Activated CD4-positive, alpha-beta T cell treated with anti-CD3 and anti-CD28 coated beads, Interleukin-10, Interleukin-2, amounts not matched to agents 100 ng/mL and 50 ng/mL, durations not matched to agents 16 hours and 8 hours (primary cell): Measurements from ENCODE around the gene ZNF444.
"Not testable (repeated sequence)": the region's sequence is repeated elsewhere in the genome, so short reads cannot be mapped to it uniquely, and the experiment has no call there.

ENCODE experiments used
- DNase-seq: peaks from one replicate; pipeline ENCODE4 v3.0.0-alpha.2; 2020

Gene ZNF444

GRCh38 chr19:56148096-56148495 is 7.0 kb downstream of the ZNF444 start:
- no peak for DNase-seq

DNA sequence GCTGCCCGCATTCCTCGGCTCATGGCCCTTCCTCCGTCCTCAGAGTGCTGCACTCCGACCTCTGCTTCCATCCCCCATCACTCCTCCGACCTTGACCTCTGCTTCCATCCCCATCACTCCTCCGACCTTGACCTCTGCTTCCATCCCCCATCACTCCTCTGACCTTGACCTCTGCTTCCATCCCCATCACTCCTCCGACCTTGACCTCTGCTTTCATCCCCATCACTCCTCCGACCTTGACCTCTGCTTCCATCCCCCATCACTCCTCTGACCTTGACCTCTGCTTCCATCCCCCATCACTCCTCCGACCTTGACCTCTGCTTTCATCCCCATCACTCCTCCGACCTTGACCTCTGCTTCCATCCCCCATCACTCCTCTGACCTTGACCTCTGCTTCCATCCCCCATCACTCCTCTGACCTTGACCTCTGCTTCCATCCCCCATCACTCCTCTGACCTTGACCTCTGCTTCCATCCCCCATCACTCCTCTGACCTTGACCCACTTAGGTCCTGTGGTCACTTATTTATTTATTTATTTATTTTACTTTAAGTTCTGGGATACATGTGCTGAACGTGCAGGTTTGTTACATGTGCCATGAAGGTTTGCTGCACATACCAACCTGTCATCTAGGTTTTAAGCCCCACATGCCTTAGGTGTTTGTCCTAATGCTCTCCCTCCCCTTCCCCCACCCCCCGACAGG is 8.0 kb downstream of the ZNF444 start:
- DNase-seq = not testable (repeated sequence)

GRCh38 chr19:56149656-56150038 is 8.6 kb downstream of the ZNF444 start:
- DNase-seq = no peak

DNA sequence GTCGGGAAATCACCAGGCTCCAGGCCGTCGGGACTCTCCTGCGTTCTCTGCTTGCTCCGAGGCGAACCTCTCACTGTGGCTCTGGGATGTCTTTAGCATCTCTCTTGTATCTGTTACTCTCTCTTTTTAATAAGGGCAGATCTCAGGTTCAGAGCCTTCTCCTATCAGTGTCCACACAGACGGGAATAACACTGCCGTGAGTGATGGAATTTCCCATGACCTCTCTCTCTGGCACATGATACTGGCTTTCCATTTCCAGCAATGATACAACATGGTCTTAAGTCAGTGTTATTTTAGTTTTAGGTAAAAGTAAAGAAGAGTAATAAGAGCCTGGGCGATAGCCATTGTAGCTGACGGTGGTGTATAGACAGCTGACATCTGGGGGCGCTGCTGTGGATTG is 9.3 kb downstream of the ZNF444 start:
- no peak for DNase-seq

GRCh38 chr19:56152644-56153043 is 11.6 kb downstream of the ZNF444 start:
- DNase-seq = no peak

- DNase-seq = no peak
Measured at GRCh38 chr19:56153507-56153906, 12.4 kb downstream of the ZNF444 start.

- no peak for DNase-seq
Measured at GRCh38 chr19:56155124-56155687, 14.1 kb downstream of the ZNF444 start.

GRCh38 chr19:56156768-56157167 is 15.7 kb downstream of the ZNF444 start:
- no peak for DNase-seq

DNA sequence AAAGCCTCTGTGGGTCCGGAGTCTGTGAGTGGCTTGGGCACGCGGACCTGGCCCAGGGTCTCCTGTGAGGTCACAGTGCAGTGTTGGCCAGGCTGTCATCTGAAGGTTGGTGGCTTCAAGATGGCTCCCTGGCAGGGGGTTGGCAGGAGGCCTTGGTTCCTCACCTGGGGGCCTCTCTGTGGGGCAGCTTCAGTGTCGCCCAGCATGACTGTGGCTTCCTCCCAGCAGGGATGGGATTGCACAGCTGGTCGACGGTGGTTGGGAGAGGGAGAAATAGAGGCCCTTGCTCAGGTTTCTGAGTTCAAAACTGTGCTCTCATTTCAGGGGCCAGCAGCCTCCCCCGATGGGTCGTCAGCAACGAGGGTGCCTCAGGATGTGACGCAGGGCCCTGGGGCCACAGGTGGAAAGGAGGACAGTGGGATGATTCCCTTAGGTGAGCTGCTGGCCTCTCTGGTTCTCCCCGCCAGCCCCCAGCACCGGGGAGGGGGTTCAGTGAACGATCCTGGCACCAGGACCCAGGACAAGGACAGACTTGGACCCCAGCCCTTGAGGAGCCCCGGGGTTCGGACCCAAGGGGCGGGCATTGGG is 17.2 kb downstream of the ZNF444 start:
- DNase-seq = no peak

GRCh38 chr19:56159009-56159559 is 18.0 kb downstream of the ZNF444 start:
- no peak for DNase-seq

DNA sequence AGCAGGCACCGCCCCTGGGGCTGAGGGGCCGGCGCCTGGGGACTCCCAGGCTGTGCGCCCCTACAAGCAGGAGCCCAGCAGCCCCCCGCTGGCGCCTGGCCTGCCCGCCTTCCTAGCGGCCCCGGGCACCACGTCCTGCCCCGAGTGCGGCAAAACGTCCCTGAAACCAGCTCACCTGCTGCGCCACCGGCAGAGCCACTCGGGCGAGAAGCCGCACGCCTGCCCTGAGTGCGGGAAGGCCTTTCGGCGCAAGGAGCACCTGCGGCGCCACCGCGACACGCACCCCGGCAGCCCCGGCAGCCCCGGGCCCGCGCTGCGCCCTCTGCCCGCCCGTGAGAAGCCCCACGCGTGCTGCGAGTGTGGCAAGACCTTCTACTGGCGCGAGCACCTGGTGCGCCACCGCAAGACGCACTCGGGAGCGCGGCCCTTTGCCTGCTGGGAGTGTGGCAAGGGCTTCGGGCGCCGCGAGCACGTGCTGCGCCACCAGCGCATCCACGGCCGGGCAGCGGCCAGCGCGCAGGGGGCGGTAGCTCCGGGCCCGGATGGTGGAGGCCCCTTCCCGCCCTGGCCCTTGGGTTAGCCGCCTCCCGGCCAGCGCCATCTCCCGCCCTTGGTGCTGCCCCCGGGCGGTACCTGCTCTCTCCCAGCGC is 18.7 kb downstream of the ZNF444 start:
- DNase-seq = no peak

DNA sequence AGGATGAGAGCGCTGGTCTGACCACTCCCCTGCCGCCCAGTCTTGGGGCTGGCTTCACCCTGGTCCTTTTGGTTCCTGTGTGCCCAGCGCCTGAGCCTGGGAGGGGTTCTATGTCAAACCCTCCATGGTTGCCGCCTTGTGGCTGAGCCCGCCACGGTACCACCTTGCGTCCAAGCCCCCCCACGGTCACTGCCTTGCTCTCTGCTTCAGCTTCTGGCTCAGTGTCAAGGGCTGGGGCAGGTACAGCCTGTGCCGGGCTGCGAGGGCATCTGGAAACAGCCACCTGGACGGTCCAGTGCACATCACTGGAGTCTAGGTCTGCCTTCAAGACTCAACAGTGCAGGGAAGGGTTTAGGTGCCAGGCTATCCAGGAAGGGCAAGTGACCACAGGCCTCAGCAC is 20.4 kb downstream of the ZNF444 start:
- no peak for DNase-seq

GRCh38 chr19:56162258-56162657 is 21.2 kb downstream of the ZNF444 start:
- DNase-seq = peak; percentile 44

GRCh38 chr19:56163097-56163496 is 22.0 kb downstream of the ZNF444 start:
- DNase-seq = no peak

DNA sequence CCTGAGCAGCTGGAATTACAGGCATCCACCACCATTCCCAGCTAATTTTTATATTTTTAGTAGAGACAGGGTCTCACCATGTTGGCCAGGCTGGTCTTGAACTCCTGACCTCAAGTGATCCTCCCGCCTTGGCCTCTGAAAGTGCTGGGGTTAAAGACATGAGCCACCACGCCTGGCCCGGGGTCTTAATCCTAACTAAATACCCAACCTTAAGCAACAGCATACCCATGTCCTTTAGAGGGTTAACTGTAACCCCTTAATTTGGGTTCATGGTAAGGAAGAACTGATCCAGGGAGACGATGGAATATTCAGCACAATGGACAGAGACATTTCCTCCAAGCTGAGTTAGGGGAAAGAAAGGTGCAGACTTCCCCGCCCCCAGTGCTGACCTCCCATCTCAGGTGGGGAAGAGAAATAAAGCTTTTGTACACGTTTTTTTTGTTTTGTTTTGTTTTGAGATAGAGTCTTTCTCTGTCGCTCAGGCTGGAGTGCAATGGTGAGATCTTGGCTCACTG is 26.0 kb downstream of the ZNF444 start:
- no peak for DNase-seq

DNA sequence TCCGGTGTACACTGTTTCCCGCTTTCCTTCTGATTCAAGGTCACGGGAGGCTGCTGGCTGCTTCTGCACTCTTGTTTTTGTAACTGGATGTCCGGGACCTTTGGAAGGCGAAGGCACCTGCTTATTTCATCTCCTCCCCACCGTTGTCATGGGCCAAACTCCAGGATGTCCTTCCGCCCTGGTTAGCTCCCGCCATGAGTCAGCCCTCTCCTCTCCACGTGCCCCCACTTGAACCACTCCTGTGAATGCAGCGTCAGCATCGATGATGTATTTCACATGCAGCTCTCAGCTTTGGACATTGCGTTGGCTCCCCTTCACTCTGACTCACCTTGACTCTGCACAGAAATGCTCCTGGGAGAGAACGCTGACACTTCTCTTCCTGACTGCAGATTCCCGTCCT is 29.2 kb downstream of the ZNF444 start:
- no peak for DNase-seq

DNA sequence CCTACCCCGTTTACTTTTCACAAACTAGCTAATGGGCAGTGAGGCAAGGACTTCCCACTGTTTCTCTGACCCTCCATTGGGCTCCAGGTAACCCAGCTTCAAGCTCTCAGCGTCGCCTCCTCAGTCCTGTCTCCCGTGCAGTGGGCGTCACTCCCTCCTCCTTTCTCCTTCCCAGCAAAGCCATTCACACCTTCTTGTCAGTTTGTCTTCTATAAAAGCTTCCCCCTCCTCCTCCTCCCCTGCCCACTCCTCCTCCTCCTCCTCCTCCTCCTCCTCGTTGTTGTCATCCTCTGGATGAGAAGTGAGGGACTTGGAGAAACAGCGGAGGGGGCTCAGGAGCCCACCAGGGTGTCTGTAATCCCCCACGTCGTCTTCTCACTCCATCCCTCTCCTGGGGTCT is 33.0 kb downstream of the ZNF444 start:
- DNase-seq = no peak

DNA sequence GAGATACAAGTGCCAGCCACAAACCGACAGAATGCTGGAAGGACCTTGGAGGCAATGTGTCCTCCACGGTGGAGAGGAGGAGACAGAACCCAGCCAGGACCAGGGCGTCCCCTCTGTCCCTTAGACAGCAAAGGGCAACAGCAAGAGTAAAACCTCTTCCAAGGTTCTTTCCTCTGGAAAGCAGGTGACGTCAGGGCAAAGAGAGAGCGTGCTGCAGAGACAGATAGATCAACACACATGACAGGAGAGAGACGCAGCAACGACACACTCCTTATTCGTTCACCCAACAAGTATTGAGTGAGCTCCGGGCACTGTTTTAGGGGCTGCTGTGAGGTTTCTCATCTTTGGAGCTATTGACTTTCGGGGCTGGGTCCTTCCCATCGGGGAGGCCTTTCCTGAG is 33.5 kb downstream of the ZNF444 start:
- DNase-seq = no peak

- DNase-seq = not testable (repeated sequence)
Measured at GRCh38 chr19:56175861-56176307, 34.8 kb downstream of the ZNF444 start, which contains the start of gene GALP. TSS of gene GALP (plus strand) at chr19:56176008. CDS start at chr19:56177109, 1,101 bp downstream.

DNA sequence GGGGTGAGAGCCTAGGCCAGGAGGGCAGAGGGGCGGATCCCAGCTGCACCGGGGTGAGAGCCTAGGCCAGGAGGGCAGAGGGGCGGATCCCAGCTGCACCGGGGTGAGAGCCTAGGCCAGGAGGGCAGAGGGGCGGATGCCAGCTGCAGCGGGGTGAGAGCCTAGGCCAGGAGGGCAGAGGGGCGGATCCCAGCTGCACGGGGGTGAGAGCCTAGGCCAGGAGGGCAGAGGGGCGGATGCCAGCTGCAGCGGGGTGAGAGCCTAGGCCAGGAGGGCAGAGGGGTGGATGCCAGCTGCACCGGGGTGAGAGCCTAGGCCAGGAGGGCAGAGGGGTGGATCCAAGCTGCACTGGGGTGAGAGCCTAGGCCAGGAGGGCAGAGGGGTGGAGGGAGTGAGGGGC is 35.2 kb downstream of the ZNF444 start:
- DNase-seq = not testable (repeated sequence)

DNA sequence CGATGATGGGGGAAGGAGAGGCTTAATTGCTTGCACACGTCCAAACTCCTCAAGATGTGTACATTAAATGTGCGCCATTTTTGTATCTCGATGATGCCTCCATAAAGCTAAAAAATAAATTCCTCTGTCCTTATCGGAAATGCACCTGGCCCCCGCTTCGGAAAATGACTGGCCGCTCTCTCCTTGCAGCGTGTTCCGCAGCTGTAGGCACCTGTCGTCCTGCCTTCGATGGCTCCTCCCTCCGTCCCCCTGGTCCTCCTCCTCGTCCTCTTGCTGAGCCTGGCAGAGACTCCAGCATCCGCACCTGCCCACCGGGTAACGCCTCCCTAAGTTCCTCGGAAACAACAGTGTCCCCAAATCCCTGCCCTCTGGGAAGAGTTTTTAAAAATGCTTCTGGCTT is 35.8 kb downstream of the ZNF444 start:
- no peak for DNase-seq

- DNase-seq = no peak
Measured at GRCh38 chr19:56177564-56178243, 36.6 kb downstream of the ZNF444 start.

- DNase-seq = no peak
Measured at GRCh38 chr19:56189785-56190184, 48.7 kb downstream of the ZNF444 start.
